Esophagus squamous epithelium (tissue), 4 donors: Measurements from ENCODE around the gene RYR1.

Experiments used
- POLR2A ChIP-seq, 4 donors: fragments of 450-650 bp; IDR thresholded peaks; one replicate each; pipeline ENCODE4 v1.6.1; 2017; ENCODE audit warnings: antibody characterized with exemption in 4 of 4, mild to moderate bottlenecking in 4 of 4, moderate library complexity in 3 of 4
- TF ChIP-seq, protein P1 (sequence below), 6 experiments: fragments of 450-650 bp in 4 of 6; fragments of 200-600 bp in 2 of 6; sonication (generic) in 2 of 6; IDR thresholded peaks; one replicate each; pipeline ENCODE4 v1.5.1; 2016 to 2019; ENCODE audit warnings: antibody characterized with exemption in 6 of 6, mild to moderate bottlenecking in 4 of 6, moderate library complexity in 4 of 6

DNA sequence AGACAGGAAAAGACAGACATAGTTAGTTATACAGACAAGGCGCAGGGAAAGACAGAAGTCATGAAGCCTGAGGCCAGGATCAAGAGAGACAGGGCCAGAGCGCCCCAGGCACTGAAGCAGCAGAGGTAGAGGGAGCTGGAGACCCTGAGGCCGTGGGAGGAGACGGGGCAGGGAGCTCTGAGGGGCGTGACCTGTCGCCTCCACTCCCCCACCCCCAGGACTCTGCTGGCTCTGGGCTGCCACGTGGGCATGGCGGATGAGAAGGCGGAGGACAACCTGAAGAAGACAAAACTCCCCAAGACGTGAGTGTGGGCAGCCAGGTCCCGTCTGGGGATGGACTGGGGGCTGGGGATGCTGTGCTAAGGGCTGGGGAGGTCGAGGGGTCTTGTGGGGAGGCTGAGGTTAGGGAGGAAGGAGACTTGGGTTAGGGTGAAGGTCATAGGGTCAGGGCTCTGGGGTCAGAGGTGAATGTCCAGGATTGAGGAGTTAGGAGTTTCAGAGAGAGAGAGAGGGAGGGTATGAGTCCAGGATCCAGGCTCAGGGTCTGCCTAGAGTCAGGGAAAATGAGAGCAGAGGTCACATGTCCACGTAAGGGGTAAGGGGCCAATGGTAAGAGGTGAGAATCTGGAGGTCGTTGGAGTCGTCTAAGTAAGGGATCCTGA, 31.1 kb downstream of the RYR1 start:
- TF ChIP-seq, protein P1, sequence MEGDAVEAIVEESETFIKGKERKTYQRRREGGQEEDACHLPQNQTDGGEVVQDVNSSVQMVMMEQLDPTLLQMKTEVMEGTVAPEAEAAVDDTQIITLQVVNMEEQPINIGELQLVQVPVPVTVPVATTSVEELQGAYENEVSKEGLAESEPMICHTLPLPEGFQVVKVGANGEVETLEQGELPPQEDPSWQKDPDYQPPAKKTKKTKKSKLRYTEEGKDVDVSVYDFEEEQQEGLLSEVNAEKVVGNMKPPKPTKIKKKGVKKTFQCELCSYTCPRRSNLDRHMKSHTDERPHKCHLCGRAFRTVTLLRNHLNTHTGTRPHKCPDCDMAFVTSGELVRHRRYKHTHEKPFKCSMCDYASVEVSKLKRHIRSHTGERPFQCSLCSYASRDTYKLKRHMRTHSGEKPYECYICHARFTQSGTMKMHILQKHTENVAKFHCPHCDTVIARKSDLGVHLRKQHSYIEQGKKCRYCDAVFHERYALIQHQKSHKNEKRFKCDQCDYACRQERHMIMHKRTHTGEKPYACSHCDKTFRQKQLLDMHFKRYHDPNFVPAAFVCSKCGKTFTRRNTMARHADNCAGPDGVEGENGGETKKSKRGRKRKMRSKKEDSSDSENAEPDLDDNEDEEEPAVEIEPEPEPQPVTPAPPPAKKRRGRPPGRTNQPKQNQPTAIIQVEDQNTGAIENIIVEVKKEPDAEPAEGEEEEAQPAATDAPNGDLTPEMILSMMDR (IDR thresholded peaks at IDR 0.05): no peak
- TF ChIP-seq POLR2A (IDR thresholded peaks at IDR 0.05): no peak
